Glutamatergic neuron (in vitro differentiated cells): ENCODE measurements around the gene PTPRH. TPM values are rescaled to one million over a fixed set of nuclear protein-coding genes. Genes with fewer than 3 reads are reported as not detected.
A peak's percentile ranks its signal among the peaks of the same experiment; 100 is the strongest.
"Not testable (repeated sequence)": the region's sequence is repeated elsewhere in the genome, so short reads cannot be mapped to it uniquely, and the experiment has no call there.

Experiments used
- DNase-seq: peaks from one replicate; pipeline ENCODE4 v3.0.0; 2022
- H3K27ac Mint-ChIP-seq: one replicate; pipeline ENCODE4 v1.8.0; 2020; ENCODE audit warnings: mild to moderate bottlenecking, mixed read lengths, inconsistent platforms; ENCODE audit not compliant: unreplicated experiment
- H3K27me3 Mint-ChIP-seq: one replicate; pipeline ENCODE4 v1.8.0; 2020; ENCODE audit warnings: mild to moderate bottlenecking, moderate library complexity, mixed read lengths, inconsistent platforms; ENCODE audit not compliant: unreplicated experiment
- H3K36me3 Mint-ChIP-seq: one replicate; pipeline ENCODE4 v1.8.0; 2020; ENCODE audit warnings: mild to moderate bottlenecking, mixed read lengths, inconsistent platforms; ENCODE audit not compliant: unreplicated experiment
- H3K4me1 Mint-ChIP-seq: one replicate; pipeline ENCODE4 v1.8.0; 2020; ENCODE audit warnings: mild to moderate bottlenecking, low read depth, mixed read lengths, inconsistent platforms; ENCODE audit not compliant: unreplicated experiment
- H3K4me3 Mint-ChIP-seq: one replicate; pipeline ENCODE4 v1.8.0; 2020; ENCODE audit warnings: mild to moderate bottlenecking, mixed read lengths, inconsistent platforms; ENCODE audit not compliant: unreplicated experiment
- H3K9me3 Mint-ChIP-seq: one replicate; pipeline ENCODE4 v1.8.0; 2020; ENCODE audit warnings: mild to moderate bottlenecking, moderate library complexity, mixed read lengths, inconsistent platforms; ENCODE audit not compliant: unreplicated experiment
- CTCF ChIP-seq: fragments of 200-600 bp; sonication (generic); IDR thresholded peaks from one replicate; pipeline ENCODE4 v1.5.0; 2021; ENCODE audit not compliant: partially characterized antibody, unreplicated experiment
- total RNA-seq: library from RNA; stranded (reverse); fragmentation: NEBNext Ultra II Directional; extraction: Animal tissue kit (Norgen Biotek cat#: 25700); gene quantifications from one replicate; pipeline ENCODE4 v1.2.1, GENCODE V29; 2021; ENCODE audit not compliant: unreplicated experiment

Gene PTPRH
- total RNA-seq, 1 donor from 2014 or later: 7.4 TPM

- Mint-ChIP-seq H3K27me3 (peaks cover 8% of the 10 kb centered on the region), H3K9me3 (peaks cover 6% of the 10 kb centered on the region), H3K4me3 (no peak overlapping the region), H3K4me1 (peaks cover 4% of the 10 kb centered on the region), H3K36me3 (no peaks in the 10 kb centered on the region), H3K27ac (no peak overlapping the region)
- no peak for TF ChIP-seq CTCF
- no peak for DNase-seq
Measured at GRCh38 chr19:55227241-55228014, 18.1 kb upstream of the PTPRH start.

- Mint-ChIP-seq H3K36me3 (no peaks in the 10 kb centered on the region), H3K4me3 (no peak overlapping the region), H3K9me3 (peaks cover 6% of the 10 kb centered on the region), H3K27ac (no peak overlapping the region), H3K27me3 (peaks cover 8% of the 10 kb centered on the region), H3K4me1 (peaks cover 3% of the 10 kb centered on the region)
- no peak for DNase-seq
- no peak for TF ChIP-seq CTCF
Measured at GRCh38 chr19:55226788-55227187, 17.5 kb upstream of the PTPRH start.

- Mint-ChIP-seq H3K27me3 (peaks cover 8% of the 10 kb centered on the region), H3K4me3 (no peak overlapping the region), H3K4me1 (peaks cover 3% of the 10 kb centered on the region), H3K36me3 (peaks cover 4% of the 10 kb centered on the region), H3K27ac (no peak overlapping the region), H3K9me3 (peaks cover 8% of the 10 kb centered on the region)
- DNase-seq: no peak
- no peak for TF ChIP-seq CTCF
Measured at GRCh38 chr19:55226273-55226672, 17.0 kb upstream of the PTPRH start.

- peaks cover 8% of the 10 kb centered on the region for H3K27me3 Mint-ChIP-seq
- H3K4me1 Mint-ChIP-seq: peaks cover 3% of the 10 kb centered on the region
- peak overlapping the region; percentile 1 for H3K27ac Mint-ChIP-seq
- peaks cover 8% of the 10 kb centered on the region for H3K9me3 Mint-ChIP-seq
- no peak for DNase-seq
- H3K36me3 Mint-ChIP-seq: peaks cover 12% of the 10 kb centered on the region
- no peak for TF ChIP-seq CTCF
- peak overlapping the region; percentile 8 for H3K4me3 Mint-ChIP-seq
Measured at GRCh38 chr19:55225415-55225958, 16.2 kb upstream of the PTPRH start.

DNA sequence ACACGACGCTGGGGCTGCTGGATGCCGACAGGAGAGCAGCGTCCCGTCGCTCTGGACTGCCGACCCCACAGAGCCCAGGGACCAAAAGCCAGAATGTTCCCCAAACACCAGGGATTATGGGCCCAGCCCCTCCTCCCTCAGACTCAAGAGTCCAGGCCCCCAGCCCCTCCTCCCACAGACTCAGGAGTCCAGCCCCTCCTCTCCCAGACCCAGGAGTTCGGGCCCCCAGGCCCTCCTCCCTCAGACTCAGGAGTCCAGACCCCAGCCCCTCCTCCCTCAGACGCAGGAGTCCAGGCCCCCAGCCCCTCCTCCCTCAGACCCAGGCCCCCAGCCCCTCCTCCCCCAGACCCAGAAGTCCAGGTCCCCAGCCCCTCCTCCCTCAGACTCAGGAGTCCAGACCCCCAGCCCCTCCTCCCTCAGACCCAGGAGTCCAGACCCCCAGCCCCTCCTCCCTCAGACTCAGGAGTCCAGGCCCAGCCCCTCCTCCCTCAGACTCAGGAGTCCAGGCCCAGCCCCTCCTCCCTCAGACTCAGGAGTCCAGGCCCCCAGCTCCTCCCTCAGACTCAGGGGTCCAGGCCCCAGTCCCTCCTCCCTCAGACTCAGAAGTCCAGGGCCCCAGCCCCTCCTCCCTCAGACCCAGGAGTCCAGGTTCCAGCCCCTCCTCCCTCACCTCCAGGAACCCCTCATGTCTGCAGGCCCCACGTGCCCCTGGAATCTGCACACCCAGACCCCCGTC is 15.5 kb upstream of the PTPRH start:
- DNase-seq, H3K9me3 Mint-ChIP-seq, H3K27me3 Mint-ChIP-seq, H3K4me1 Mint-ChIP-seq, H3K4me3 Mint-ChIP-seq, H3K27ac Mint-ChIP-seq: not testable (repeated sequence)
- H3K36me3 Mint-ChIP-seq: peaks cover 16% of the 10 kb centered on the region
